ENCODE results near the gene REV1. TPM values are rescaled to one million over a fixed set of nuclear protein-coding genes. Genes with fewer than 3 reads are reported as not detected.

The REV1 gene
- 10 to 100 TPM; 40.2 to 53.4 (median 50.7) TPM for total RNA-seq
- long read RNA-seq, donor 1, full-length matches to known transcripts: 15 of 40 reads
- long read RNA-seq, donor 1, partial matches to known transcripts: 12 of 40 reads
- long read RNA-seq, donor 1, other reads (novel, unspliced or antisense): 13 of 40 reads
- long read RNA-seq, donor 2, partial matches to known transcripts: 3 of 3 reads
- long read RNA-seq, donor 2, other reads (novel, unspliced or antisense): 0 of 3 reads

DNA sequence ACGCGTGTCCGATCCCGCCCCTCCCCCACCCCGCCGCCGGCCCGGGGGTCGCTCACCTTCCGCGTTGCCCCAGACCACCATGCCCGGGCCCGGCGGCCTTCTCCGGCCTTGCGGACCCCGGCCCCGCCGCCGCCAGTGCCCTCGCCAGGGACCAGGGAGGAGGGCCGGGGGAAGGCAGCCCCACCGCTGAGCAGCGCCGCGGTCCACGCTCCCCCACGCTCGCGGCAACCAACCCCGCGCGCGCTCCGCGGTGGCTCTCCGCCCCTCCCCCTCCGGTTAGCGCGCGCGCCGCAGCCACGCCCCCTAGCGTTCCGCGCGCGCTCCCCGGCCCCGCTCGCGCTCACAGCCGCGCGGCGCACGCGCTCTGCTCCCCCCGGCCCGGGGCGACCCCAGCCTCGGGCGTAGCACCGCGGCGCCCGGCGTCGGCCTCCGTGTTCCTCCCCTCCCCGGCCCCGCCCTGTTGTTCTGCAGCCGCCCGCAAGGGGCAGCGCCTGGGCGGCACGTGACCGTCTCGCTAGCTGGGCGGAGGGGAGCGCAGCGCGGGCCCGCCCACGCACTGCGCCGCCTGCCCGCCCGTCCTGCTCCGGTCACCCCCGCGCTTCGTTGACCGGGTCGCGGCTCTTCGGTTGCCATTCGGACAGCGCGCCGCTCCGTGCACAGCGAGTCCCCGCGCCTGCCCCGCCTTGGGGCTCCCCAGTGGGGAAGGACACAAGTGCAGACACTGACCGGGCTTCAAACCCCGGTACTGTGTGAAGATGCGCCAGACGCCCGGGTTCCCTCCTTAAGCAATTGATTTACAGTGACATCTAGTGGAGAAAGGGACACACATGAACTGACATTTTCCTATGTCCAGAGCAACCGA lies at the start of gene REV1:
Gene REV1, minus strand, starts transcription at position 257 of the 862 bp plus-strand sequence. CDS start 25,042 bp downstream, outside the sequence.
- no peaks in the 10 kb centered on the region for H3K9me3 ChIP-seq
- H3K4me1 ChIP-seq (ENCODE audit: low read depth): peaks cover 6% of the 10 kb centered on the region
- no peaks in the 10 kb centered on the region for H3K36me3 ChIP-seq (ENCODE audit: low read depth)
- ATAC-seq (peak; percentile 92), DNase-seq (peak; percentile 87 to 97 (median 96))
- peak within 1 kb of the TSS; percentile 88 for H3K4me3 ChIP-seq
- TF ChIP-seq, protein P1, sequence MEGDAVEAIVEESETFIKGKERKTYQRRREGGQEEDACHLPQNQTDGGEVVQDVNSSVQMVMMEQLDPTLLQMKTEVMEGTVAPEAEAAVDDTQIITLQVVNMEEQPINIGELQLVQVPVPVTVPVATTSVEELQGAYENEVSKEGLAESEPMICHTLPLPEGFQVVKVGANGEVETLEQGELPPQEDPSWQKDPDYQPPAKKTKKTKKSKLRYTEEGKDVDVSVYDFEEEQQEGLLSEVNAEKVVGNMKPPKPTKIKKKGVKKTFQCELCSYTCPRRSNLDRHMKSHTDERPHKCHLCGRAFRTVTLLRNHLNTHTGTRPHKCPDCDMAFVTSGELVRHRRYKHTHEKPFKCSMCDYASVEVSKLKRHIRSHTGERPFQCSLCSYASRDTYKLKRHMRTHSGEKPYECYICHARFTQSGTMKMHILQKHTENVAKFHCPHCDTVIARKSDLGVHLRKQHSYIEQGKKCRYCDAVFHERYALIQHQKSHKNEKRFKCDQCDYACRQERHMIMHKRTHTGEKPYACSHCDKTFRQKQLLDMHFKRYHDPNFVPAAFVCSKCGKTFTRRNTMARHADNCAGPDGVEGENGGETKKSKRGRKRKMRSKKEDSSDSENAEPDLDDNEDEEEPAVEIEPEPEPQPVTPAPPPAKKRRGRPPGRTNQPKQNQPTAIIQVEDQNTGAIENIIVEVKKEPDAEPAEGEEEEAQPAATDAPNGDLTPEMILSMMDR (IDR thresholded peaks at IDR 0.05): peak; percentile 70
- intact Hi-C loops (cut with DNase I, micrococcal nuclease): loop anchor here in 1 of 2 donors (10.0 kb wide), 1 partner anchor 155 kb away; the partner anchor contains the start of genes EIF5B and TXNDC9

DNA sequence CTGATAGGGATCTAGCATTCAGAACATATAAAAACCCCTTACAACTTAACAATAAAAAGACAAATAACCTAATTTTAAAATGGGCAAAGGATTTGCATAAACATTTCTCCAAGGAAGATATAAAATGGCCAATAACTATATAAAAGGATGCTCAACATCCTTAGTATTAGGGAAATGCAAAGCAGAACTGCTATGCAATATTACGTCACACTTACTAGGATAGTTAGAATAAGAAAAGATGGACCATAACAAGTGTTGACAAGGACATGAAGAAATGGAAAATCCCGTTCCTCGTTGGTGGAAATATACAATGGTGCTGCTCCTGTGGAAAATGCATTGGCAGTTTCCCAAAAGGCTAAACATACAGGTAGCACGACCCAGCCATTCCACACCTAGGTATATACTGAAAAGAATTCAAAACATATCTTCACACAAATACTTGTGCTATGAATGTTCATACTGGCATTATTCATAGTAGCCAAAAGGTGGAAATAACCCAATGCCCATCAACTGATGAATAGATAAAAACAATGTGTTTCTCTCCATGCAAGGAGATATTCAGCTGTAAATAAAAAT lies 48.2 kb upstream of the REV1 start:
- H3K9me3 ChIP-seq: no peaks in the 10 kb centered on the region
- no peaks in the 10 kb centered on the region for H3K4me1 ChIP-seq (ENCODE audit: low read depth)
- H3K4me3 ChIP-seq: no peak overlapping the region
- intact Hi-C loops (cut with DNase I, micrococcal nuclease): no loop called here
- TF ChIP-seq, protein P1 (IDR thresholded peaks at IDR 0.05): no peak
- no peak for ATAC-seq
- DNase-seq: no peak
- no peaks in the 10 kb centered on the region for H3K36me3 ChIP-seq (ENCODE audit: low read depth)

DNA sequence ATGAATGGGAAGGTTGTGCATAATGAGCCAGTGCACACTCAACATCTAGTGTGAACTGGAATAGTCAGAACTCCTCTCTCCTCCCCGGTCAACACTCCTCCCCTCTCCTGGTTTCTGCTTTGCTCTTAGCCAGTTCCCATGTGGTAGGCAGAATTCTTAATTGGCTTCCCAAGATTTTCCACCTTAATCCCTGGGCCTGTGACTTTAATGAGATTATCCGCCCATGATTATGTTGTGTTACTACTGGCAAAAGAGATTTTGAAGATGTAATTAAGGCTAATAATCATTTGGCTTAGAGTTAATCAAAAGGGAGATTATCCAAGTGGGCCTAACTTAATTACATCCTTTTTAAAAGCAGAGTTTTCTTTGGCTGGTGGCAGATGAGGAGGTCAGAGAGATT lies 34.2 kb upstream of the REV1 start:
- ATAC-seq (no peak), DNase-seq (no peak)
- intact Hi-C loops (cut with DNase I, micrococcal nuclease): no loop called here
- Histone ChIP-seq H3K9me3 (no peaks in the 10 kb centered on the region), H3K4me1 (ENCODE audit: low read depth) (no peaks in the 10 kb centered on the region), H3K36me3 (ENCODE audit: low read depth) (no peaks in the 10 kb centered on the region), H3K4me3 (no peak overlapping the region)
- TF ChIP-seq, protein P1 (IDR thresholded peaks at IDR 0.05): no peak

DNA sequence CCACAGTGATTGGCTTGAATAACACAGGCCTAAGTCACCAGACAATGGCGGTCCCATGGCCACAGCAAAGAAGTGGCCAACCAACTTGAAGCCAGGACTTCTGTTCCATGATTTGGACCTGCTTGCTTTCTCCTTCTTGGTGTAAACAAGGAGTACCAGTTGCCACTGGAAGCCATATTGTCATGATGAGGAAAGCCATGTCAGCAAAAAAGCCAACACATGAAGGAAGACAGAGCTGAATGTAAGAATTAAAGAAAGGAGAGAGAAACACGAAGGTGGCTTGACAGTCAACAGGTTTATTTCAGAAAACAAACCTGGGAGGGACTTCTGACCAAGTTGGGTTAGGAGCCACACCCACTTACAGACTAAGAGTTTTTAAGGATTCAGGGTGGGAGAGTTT lies 32.3 kb upstream of the REV1 start:
- Histone ChIP-seq H3K4me3 (no peak overlapping the region), H3K36me3 (ENCODE audit: low read depth) (no peaks in the 10 kb centered on the region), H3K9me3 (no peaks in the 10 kb centered on the region), H3K4me1 (ENCODE audit: low read depth) (no peaks in the 10 kb centered on the region)
- ATAC-seq (no peak), DNase-seq (no peak)
- TF ChIP-seq, protein P1 (IDR thresholded peaks at IDR 0.05): no peak
- intact Hi-C loops (cut with DNase I, micrococcal nuclease): no loop called here

DNA sequence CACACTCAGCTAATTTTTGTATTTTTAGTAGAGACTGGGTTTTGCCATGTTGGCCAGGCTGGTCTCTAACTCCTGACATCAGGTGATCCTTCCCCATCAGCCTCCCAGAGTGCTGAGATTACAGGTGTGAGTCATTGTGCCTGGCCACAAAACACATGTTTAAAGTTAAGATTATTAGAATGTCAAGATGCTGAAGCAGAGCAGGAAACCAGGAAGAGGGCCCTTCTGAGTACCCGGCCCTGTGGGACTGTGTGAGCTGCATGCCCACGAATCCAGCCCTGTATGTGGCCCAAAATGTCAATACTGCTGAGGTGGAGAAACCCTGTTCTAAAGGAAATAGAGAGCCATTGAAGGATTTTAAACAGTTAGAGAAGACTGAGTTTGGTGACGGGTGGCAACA lies 31.0 kb upstream of the REV1 start:
- ATAC-seq (no peak), DNase-seq (no peak)
- intact Hi-C loops (cut with DNase I, micrococcal nuclease): no loop called here
- no peaks in the 10 kb centered on the region for H3K9me3 ChIP-seq
- TF ChIP-seq, protein P1 (IDR thresholded peaks at IDR 0.05): no peak
- H3K4me1 ChIP-seq (ENCODE audit: low read depth): no peaks in the 10 kb centered on the region
- no peaks in the 10 kb centered on the region for H3K36me3 ChIP-seq (ENCODE audit: low read depth)
- H3K4me3 ChIP-seq: no peak overlapping the region

Data from mucosa of descending colon (tissue), 3 donors.